22Rv1 (cell line): ENCODE data around the gene PRSS53.
"Not testable (repeated sequence)": the region's sequence is repeated elsewhere in the genome, so short reads cannot be mapped to it uniquely, and the experiment has no call there.

Source experiments
- ZFX ChIP-seq: fragments of 450-650 bp; IDR thresholded peaks from 2 replicates; pipeline ENCODE4 v1.6.1; 2017; ENCODE audit warnings: antibody characterized with exemption, borderline replicate concordance
- TF ChIP-seq, protein P1 (sequence below): fragments of 450-650 bp; IDR thresholded peaks from 2 replicates; pipeline ENCODE4 v1.5.1; 2017; ENCODE audit warnings: mild to moderate bottlenecking

DNA sequence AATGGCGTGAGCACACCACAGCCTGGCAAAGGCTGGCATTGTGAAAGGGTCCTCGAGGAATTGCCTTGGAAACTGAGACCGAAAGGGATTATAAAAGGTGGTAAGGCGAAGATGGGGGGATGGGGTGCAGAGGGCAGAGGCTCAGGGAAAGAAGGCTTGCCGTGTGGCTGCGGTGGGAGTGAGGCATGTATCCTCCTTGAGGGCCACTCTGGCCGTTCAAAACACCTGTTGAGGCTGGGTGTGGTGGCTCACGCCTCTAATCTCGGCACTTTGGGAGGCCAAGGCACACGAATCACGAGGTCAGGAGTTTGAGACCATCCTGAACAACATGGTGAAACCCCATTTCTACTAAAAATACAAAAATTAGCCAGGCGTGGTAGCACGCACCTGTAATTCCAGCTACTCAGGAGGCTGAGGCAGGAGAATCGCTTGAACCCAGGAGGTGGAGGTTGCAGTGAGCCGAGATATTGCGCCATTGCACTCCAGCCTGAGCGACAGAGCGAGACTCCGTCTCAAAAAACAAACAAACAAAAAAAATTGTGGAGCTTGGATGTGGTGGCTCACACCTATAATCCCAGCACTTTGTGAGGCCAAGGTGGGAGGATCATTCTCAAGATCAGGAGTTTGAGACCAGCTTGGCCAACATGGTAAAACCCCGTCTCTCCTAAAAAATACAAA lies 48.2 kb upstream of the PRSS53 start:
- TF ChIP-seq, protein P1, sequence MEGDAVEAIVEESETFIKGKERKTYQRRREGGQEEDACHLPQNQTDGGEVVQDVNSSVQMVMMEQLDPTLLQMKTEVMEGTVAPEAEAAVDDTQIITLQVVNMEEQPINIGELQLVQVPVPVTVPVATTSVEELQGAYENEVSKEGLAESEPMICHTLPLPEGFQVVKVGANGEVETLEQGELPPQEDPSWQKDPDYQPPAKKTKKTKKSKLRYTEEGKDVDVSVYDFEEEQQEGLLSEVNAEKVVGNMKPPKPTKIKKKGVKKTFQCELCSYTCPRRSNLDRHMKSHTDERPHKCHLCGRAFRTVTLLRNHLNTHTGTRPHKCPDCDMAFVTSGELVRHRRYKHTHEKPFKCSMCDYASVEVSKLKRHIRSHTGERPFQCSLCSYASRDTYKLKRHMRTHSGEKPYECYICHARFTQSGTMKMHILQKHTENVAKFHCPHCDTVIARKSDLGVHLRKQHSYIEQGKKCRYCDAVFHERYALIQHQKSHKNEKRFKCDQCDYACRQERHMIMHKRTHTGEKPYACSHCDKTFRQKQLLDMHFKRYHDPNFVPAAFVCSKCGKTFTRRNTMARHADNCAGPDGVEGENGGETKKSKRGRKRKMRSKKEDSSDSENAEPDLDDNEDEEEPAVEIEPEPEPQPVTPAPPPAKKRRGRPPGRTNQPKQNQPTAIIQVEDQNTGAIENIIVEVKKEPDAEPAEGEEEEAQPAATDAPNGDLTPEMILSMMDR, result not testable (repeated sequence)
- not testable (repeated sequence) for TF ChIP-seq ZFX
